Measurements from ENCODE around the gene FXYD1.

The FXYD1 gene

GRCh38 chr19:35107545-35107944 is 31.1 kb upstream of the FXYD1 start:
- DNase-seq (ENCODE audit: low read depth) = no peak

GRCh38 chr19:35108730-35109129 is 29.9 kb upstream of the FXYD1 start:
- no peak for DNase-seq (ENCODE audit: low read depth)

- DNase-seq (ENCODE audit: low read depth) = no peak
Measured at GRCh38 chr19:35109395-35110112, 29.1 kb upstream of the FXYD1 start.

GRCh38 chr19:35110974-35111373 is 27.6 kb upstream of the FXYD1 start:
- no peak for DNase-seq (ENCODE audit: low read depth)

- DNase-seq (ENCODE audit: low read depth) = no peak
Measured at GRCh38 chr19:35112995-35113688, 25.5 kb upstream of the FXYD1 start.

- DNase-seq (ENCODE audit: low read depth) = peak; percentile 57
Measured at GRCh38 chr19:35114353-35115176, 24.1 kb upstream of the FXYD1 start.

- no peak for DNase-seq (ENCODE audit: low read depth)
Measured at GRCh38 chr19:35115177-35115951, 23.3 kb upstream of the FXYD1 start, which contains the start of gene FXYD3. Gene FXYD3 (plus strand): TSS chr19:35115823. CDS start chr19:35119377, 3,554 bp downstream.

- DNase-seq (ENCODE audit: low read depth) = no peak
Measured at GRCh38 chr19:35116072-35116801, 22.4 kb upstream of the FXYD1 start.

- DNase-seq (ENCODE audit: low read depth) = no peak
Measured at GRCh38 chr19:35117116-35117515, 21.5 kb upstream of the FXYD1 start.

- no peak for DNase-seq (ENCODE audit: low read depth)
Measured at GRCh38 chr19:35117799-35118198, 20.8 kb upstream of the FXYD1 start.

- no peak for DNase-seq (ENCODE audit: low read depth)
Measured at GRCh38 chr19:35118268-35119020, 20.2 kb upstream of the FXYD1 start.

GRCh38 chr19:35119091-35119490 is 19.5 kb upstream of the FXYD1 start:
- DNase-seq (ENCODE audit: low read depth) = no peak

- DNase-seq (ENCODE audit: low read depth) = no peak
Measured at GRCh38 chr19:35119578-35120155, 19.0 kb upstream of the FXYD1 start.

GRCh38 chr19:35120492-35120891 is 18.1 kb upstream of the FXYD1 start:
- DNase-seq (ENCODE audit: low read depth) = no peak

- no peak for DNase-seq (ENCODE audit: low read depth)
Measured at GRCh38 chr19:35120898-35121297, 17.7 kb upstream of the FXYD1 start.

GRCh38 chr19:35122687-35123551 is 15.7 kb upstream of the FXYD1 start:
- DNase-seq (ENCODE audit: low read depth) = no peak

GRCh38 chr19:35123573-35123972 is 15.1 kb upstream of the FXYD1 start:
- no peak for DNase-seq (ENCODE audit: low read depth)

GRCh38 chr19:35124098-35125060 is 14.2 kb upstream of the FXYD1 start:
- peak; percentile 85 for DNase-seq (ENCODE audit: low read depth)
